ENCODE results near the gene TXLNG. TPM values are rescaled to one million over a fixed set of nuclear protein-coding genes. Genes with fewer than 3 reads are reported as not detected.

The TXLNG gene
- total RNA-seq, 3 donors from 2014 or later = 8.5 to 13.2 (median 8.9) TPM

GRCh38 chrX:16819634-16820033 is 33.4 kb downstream of the TXLNG start:
- no peaks in the 10 kb centered on the region for H3K9me3 ChIP-seq
- H3K4me1 ChIP-seq (ENCODE audit: low read depth) = no peaks in the 10 kb centered on the region
- no peak overlapping the region for H3K4me3 ChIP-seq
- intact Hi-C loops (cut with DNase I, micrococcal nuclease) = no loop called here
- peak; percentile 70 for ATAC-seq
- no peaks in the 10 kb centered on the region for H3K36me3 ChIP-seq (ENCODE audit: low read depth)
- no peak for DNase-seq
- no peak for TF ChIP-seq CTCF (IDR thresholded peaks at IDR 0.05)

GRCh38 chrX:16822723-16823122 is 36.5 kb downstream of the TXLNG start:
- Histone ChIP-seq H3K9me3 (no peaks in the 10 kb centered on the region), H3K36me3 (ENCODE audit: low read depth) (no peaks in the 10 kb centered on the region), H3K4me1 (ENCODE audit: low read depth) (no peaks in the 10 kb centered on the region), H3K4me3 (no peak overlapping the region)
- intact Hi-C loops (cut with DNase I, micrococcal nuclease) = no loop called here
- DNase-seq (no peak), ATAC-seq (no peak)
- TF ChIP-seq CTCF (IDR thresholded peaks at IDR 0.05) = no peak

- H3K4me1 ChIP-seq (ENCODE audit: low read depth) = no peaks in the 10 kb centered on the region
- no peak overlapping the region for H3K4me3 ChIP-seq
- H3K36me3 ChIP-seq (ENCODE audit: low read depth) = no peaks in the 10 kb centered on the region
- no peak for TF ChIP-seq CTCF (IDR thresholded peaks at IDR 0.05)
- DNase-seq (no peak), ATAC-seq (peak; percentile 26)
- intact Hi-C loops (cut with DNase I, micrococcal nuclease) = no loop called here
- no peaks in the 10 kb centered on the region for H3K9me3 ChIP-seq
Measured at GRCh38 chrX:16825264-16826035, 39.2 kb downstream of the TXLNG start.

- no peak overlapping the region for H3K4me3 ChIP-seq
- no peaks in the 10 kb centered on the region for H3K4me1 ChIP-seq (ENCODE audit: low read depth)
- ATAC-seq (peak; percentile 64), DNase-seq (no peak)
- no peaks in the 10 kb centered on the region for H3K36me3 ChIP-seq (ENCODE audit: low read depth)
- no peaks in the 10 kb centered on the region for H3K9me3 ChIP-seq
- no peak for TF ChIP-seq CTCF (IDR thresholded peaks at IDR 0.05)
- intact Hi-C loops (cut with DNase I, micrococcal nuclease) = no loop called here
Measured at GRCh38 chrX:16826207-16826606, 39.9 kb downstream of the TXLNG start.

- ATAC-seq (no peak), DNase-seq (no peak)
- Histone ChIP-seq H3K9me3 (no peaks in the 10 kb centered on the region), H3K4me3 (no peak overlapping the region), H3K36me3 (ENCODE audit: low read depth) (no peaks in the 10 kb centered on the region), H3K4me1 (ENCODE audit: low read depth) (no peaks in the 10 kb centered on the region)
- TF ChIP-seq CTCF (IDR thresholded peaks at IDR 0.05) = no peak
- intact Hi-C loops (cut with DNase I, micrococcal nuclease) = no loop called here
Measured at GRCh38 chrX:16827225-16827624, 41.0 kb downstream of the TXLNG start.

Data from mucosa of descending colon (tissue), 3 donors.